Measurements from ENCODE around the gene CD44. TPM values are rescaled to one million over a fixed set of nuclear protein-coding genes. Genes with fewer than 3 reads are reported as not detected.

Gene CD44
- total RNA-seq, 4 donors from 2014 or later, result 212 to 292 (median 275) TPM

DNA sequence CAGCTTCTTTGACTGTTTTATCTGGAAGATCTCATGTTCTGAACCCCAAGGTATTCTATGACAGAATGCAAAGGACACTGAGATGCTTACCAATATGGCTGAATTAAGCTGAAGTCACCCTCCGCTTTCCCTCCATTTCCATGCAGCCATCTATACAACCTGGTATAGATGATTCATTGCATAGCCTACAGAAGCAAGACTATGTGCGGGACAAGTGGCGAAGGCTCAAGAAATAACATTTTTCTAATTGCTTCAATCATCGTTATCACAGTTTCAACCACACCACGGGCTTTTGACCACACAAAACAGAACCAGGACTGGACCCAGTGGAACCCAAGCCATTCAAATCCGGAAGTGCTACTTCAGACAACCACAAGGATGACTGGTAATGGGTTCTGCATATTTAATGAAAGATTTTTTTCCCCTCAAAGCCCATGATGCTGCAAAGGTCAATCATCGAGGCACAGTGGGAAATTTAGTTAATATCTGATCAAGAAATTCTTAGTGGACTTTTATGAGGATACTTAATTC is 61.9 kb downstream of the CD44 start:
- H3K27ac ChIP-seq (replicated peaks in 1 of 4), result no peak overlapping the region
- no peaks in the 10 kb centered on the region for H3K9me3 ChIP-seq
- peaks cover 8 to 56% (median 15%) of the 10 kb centered on the region in 4 donors for H3K36me3 ChIP-seq
- no peaks in the 10 kb centered on the region for H3K27me3 ChIP-seq
- TF ChIP-seq POLR2A (IDR thresholded peaks at IDR 0.05; ENCODE audit: low read depth) (no peak), EP300 (IDR thresholded peaks at IDR 0.05) (no peak), POLR2AphosphoS5 (IDR thresholded peaks at IDR 0.05) (no peak)
- TF ChIP-seq, protein P1, sequence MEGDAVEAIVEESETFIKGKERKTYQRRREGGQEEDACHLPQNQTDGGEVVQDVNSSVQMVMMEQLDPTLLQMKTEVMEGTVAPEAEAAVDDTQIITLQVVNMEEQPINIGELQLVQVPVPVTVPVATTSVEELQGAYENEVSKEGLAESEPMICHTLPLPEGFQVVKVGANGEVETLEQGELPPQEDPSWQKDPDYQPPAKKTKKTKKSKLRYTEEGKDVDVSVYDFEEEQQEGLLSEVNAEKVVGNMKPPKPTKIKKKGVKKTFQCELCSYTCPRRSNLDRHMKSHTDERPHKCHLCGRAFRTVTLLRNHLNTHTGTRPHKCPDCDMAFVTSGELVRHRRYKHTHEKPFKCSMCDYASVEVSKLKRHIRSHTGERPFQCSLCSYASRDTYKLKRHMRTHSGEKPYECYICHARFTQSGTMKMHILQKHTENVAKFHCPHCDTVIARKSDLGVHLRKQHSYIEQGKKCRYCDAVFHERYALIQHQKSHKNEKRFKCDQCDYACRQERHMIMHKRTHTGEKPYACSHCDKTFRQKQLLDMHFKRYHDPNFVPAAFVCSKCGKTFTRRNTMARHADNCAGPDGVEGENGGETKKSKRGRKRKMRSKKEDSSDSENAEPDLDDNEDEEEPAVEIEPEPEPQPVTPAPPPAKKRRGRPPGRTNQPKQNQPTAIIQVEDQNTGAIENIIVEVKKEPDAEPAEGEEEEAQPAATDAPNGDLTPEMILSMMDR (IDR thresholded peaks at IDR 0.05), result no peak
- 97% methylated on average over 7 of the region's 7 CpGs for WGBS
- no peak for DNase-seq (ENCODE audit: extremely low spot score)
- peaks cover 0 to 7% (median 3%) of the 10 kb centered on the region in 4 donors for H3K4me1 ChIP-seq
- intact Hi-C loops (cut with DNase I), result no loop called here
- H3K4me3 ChIP-seq, result no peak overlapping the region

GRCh38 chr11:35204614-35205013 is 65.6 kb downstream of the CD44 start:
- Histone ChIP-seq H3K4me1 (peaks cover 0 to 7% (median 2%) of the 10 kb centered on the region in 4 donors), H3K36me3 (peaks cover 8 to 65% (median 23%) of the 10 kb centered on the region in 4 donors), H3K27me3 (no peaks in the 10 kb centered on the region), H3K9me3 (no peaks in the 10 kb centered on the region), H3K27ac (replicated peaks in 1 of 4) (no peak overlapping the region), H3K4me3 (no peak overlapping the region)
- intact Hi-C loops (cut with DNase I), result no loop called here
- no peak for TF ChIP-seq POLR2A (IDR thresholded peaks at IDR 0.05; ENCODE audit: low read depth)
- TF ChIP-seq POLR2AphosphoS5 (IDR thresholded peaks at IDR 0.05), result no peak
- no peak for TF ChIP-seq EP300 (IDR thresholded peaks at IDR 0.05)
- TF ChIP-seq, protein P1 (IDR thresholded peaks at IDR 0.05), result no peak
- 89% methylated on average over 5 of the region's 5 CpGs for WGBS
- DNase-seq (ENCODE audit: extremely low spot score), result no peak

GRCh38 chr11:35206616-35207015 is 67.6 kb downstream of the CD44 start:
- Histone ChIP-seq H3K27me3 (no peaks in the 10 kb centered on the region), H3K27ac (replicated peaks in 1 of 4) (no peak overlapping the region), H3K9me3 (peaks cover 0 to 7% (median 0%) of the 10 kb centered on the region in 4 donors), H3K4me1 (peaks cover 0 to 7% (median 2%) of the 10 kb centered on the region in 4 donors), H3K4me3 (no peak overlapping the region), H3K36me3 (peaks cover 0 to 68% (median 16%) of the 10 kb centered on the region in 4 donors)
- WGBS, result 91% methylated on average over 1 of the region's 1 CpG
- DNase-seq (ENCODE audit: extremely low spot score), result no peak
- TF ChIP-seq POLR2AphosphoS5 (IDR thresholded peaks at IDR 0.05) (no peak), EP300 (IDR thresholded peaks at IDR 0.05) (no peak), POLR2A (IDR thresholded peaks at IDR 0.05; ENCODE audit: low read depth) (no peak)
- TF ChIP-seq, protein P1 (IDR thresholded peaks at IDR 0.05), result no peak
- intact Hi-C loops (cut with DNase I), result no loop called here

DNA sequence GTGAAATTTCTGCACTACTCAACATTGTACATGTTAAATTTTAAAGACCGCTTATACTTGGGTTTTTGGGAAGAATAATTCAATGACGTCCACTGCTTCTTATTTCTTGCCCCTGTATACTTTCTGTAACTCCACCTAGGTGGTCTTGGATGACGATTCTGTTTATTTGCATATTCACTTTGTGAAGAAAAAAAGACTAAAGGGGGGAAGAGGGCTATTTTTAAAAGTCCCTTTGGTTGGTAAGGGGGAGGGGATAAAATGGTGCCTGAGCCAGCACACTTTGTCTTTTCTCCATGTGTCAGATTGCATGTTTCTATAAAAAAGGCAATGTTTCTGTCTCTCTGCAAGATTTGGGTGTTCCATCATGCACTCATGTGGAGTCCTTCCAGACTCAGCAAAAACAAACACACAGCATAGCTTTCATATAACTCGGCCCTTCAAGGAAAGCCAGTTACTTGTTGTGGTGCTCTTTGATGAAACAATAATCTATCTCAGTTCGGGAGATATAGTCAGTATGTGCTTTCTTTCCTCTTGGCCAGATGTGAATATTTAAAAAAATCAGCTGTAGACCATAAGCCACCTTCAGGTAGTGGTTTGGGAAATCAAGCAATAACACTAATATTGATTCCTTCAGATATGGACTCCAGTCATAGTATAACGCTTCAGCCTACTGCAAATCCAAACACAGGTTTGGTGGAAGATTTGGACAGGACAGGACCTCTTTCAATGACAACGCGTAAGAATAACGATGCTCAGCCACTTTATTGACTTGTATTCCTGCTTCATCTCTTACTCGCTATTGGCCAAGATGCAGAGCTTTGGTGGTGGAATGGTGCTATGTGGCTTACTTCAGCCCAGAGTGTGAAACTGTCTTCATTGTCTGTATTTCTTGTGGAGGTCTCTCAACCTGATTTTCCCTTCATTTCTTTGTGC is 68.8 kb downstream of the CD44 start:
- intact Hi-C loops (cut with DNase I), result no loop called here
- Histone ChIP-seq H3K9me3 (peaks cover 0 to 7% (median 0%) of the 10 kb centered on the region in 4 donors), H3K36me3 (peaks cover 0 to 63% (median 16%) of the 10 kb centered on the region in 4 donors), H3K27ac (replicated peaks in 1 of 4) (no peak overlapping the region), H3K4me1 (peaks cover 0 to 14% (median 11%) of the 10 kb centered on the region in 4 donors), H3K4me3 (no peak overlapping the region), H3K27me3 (no peaks in the 10 kb centered on the region)
- 85% methylated on average over 10 of the region's 10 CpGs for WGBS
- TF ChIP-seq POLR2AphosphoS5 (IDR thresholded peaks at IDR 0.05), result no peak
- TF ChIP-seq, protein P1 (IDR thresholded peaks at IDR 0.05), result no peak
- no peak for TF ChIP-seq EP300 (IDR thresholded peaks at IDR 0.05)
- no peak for DNase-seq (ENCODE audit: extremely low spot score)
